ENCODE data around the gene PSMG3. TPM values are rescaled to one million over a fixed set of nuclear protein-coding genes. Genes with fewer than 3 reads are reported as not detected.

The PSMG3 gene
- total RNA-seq, 4 donors from 2014 or later = 36.3 to 42.3 (median 39.5) TPM

- TF ChIP-seq CTCF (IDR thresholded peaks at IDR 0.05) (no peak), EP300 (IDR thresholded peaks at IDR 0.05) (no peak), POLR2A (IDR thresholded peaks at IDR 0.05) (no peak)
- H3K9me3 ChIP-seq = no peaks in the 10 kb centered on the region
- peak overlapping the region; percentile 90 to 100 (median 100) for H3K27ac ChIP-seq
- H3K4me3 ChIP-seq = no peak overlapping the region
- H3K4me1 ChIP-seq = peaks cover 0 to 44% (median 27%) of the 10 kb centered on the region in 4 donors
- DNase-seq (ENCODE audit: low spot score in 2 of 2) = no peak
- 73 to 89% methylated on average over 22 to 32 of the region's 36 CpGs for WGBS, 2 donors
- peaks cover 0 to 59% (median 0%) of the 10 kb centered on the region in 3 donors for H3K36me3 ChIP-seq
- H3K27me3 ChIP-seq = no peaks in the 10 kb centered on the region
Measured at GRCh38 chr7:1539181-1539881, 30.5 kb downstream of the PSMG3 start.

DNA sequence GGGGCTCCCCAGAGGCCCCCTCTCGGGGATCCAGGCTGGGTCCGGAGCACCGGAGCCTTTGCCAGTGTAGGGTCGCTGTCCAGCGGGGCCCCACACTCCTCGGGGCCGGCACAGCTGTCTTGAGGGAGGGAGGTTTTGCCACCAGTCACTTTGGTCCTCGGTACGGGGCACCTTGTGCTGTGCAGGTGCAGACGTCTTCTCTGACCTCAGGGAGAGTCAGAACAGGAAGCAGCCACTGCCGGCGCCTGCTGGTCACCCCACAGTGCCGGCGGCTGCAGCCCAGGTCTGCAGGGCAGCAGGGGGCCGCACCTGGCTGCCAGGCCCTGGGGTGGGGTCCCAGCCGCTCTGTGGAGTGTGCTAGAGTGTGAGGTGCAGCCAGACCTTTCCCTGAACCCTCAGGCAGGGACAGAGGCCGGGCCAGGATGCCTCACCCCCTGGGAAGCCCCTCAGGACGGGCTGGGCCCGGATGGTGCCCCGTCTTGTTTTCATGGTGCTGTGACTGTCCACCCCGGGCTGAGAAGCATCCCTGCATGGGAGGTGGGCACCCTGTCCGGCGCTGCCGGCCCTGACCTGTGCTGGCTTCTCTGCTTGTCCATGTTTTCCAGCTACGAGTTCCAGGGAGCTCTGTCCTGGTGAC lies 31.2 kb downstream of the PSMG3 start:
- peak overlapping the region; percentile 90 to 100 (median 100) for H3K27ac ChIP-seq

DNA sequence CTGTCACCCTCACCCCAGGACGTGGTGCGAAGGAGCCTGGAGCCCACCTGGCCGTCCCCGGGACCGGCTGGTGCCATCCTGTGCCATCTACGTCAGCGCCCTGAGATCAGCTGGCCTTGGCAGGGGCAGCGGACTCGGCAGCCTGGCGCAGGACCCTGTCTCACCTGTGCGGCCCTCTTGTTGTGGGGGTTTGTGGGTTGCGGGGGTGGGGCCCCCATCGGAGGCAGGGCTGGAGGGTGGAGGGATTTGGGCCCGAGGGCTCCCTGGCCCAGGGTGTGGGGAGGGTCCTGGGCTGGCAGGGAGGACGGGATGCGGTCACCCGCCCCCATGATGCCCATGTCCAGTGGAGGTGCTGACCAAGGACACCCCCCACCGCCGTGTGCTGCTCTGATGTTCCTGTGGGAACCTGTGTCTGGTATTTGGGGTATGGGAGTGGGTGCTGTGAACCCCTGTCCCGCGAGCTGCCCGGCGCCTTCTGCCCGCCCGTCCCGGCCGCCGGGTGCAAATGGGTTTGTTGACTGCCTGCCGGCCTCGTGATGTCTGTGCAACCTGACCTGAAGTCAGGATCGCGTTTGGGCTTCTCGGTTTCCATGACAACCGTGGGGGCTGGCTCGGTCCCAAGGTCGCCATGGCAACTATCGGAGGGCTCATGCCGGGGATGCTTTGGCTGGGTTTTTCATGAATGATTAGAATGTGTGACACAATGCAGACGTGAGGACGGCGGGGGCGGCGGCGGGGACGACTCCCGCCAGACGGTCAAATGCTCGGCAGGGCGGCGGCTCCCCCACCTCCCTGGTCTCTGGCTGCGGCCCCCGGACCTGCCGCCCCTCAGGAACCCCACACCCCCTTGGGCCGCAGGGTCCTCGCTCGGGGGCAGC lies 32.1 kb downstream of the PSMG3 start:
- H3K27me3 ChIP-seq = no peaks in the 10 kb centered on the region
- peak overlapping the region; percentile 38 to 61 (median 51) for H3K4me3 ChIP-seq
- no peaks in the 10 kb centered on the region for H3K9me3 ChIP-seq
- H3K36me3 ChIP-seq = peaks cover 0 to 43% (median 0%) of the 10 kb centered on the region in 3 donors
- peak overlapping the region; percentile 90 to 100 (median 100) for H3K27ac ChIP-seq
- H3K4me1 ChIP-seq = peaks cover 0 to 59% (median 42%) of the 10 kb centered on the region in 4 donors
- 24 to 32% methylated on average over 22 to 35 of the region's 56 CpGs for WGBS, 2 donors
- DNase-seq (ENCODE audit: low spot score in 2 of 2) = peak; percentile 93 to 96
- TF ChIP-seq CTCF (IDR thresholded peaks at IDR 0.05) (peak in 1 of 5 experiments; percentile 20), POLR2A (IDR thresholded peaks at IDR 0.05) (peak; percentile 7 to 19), EP300 (IDR thresholded peaks at IDR 0.05) (peak; percentile 85 to 88)

More for the DNA sequence above, 31.2 kb downstream of the PSMG3 start:
- Histone ChIP-seq H3K9me3 (no peaks in the 10 kb centered on the region), H3K4me3 (peak overlapping the region in 3 of 4 donors; percentile 38 to 61 (median 55)), H3K36me3 (peaks cover 0 to 52% (median 0%) of the 10 kb centered on the region in 3 donors), H3K4me1 (peaks cover 0 to 51% (median 34%) of the 10 kb centered on the region in 4 donors), H3K27me3 (no peaks in the 10 kb centered on the region)
- 44 to 74% methylated on average over 13 to 14 of the region's 25 CpGs for WGBS, 2 donors
- DNase-seq (ENCODE audit: low spot score in 2 of 2) = no peak
- TF ChIP-seq EP300 (IDR thresholded peaks at IDR 0.05) = no peak

DNA sequence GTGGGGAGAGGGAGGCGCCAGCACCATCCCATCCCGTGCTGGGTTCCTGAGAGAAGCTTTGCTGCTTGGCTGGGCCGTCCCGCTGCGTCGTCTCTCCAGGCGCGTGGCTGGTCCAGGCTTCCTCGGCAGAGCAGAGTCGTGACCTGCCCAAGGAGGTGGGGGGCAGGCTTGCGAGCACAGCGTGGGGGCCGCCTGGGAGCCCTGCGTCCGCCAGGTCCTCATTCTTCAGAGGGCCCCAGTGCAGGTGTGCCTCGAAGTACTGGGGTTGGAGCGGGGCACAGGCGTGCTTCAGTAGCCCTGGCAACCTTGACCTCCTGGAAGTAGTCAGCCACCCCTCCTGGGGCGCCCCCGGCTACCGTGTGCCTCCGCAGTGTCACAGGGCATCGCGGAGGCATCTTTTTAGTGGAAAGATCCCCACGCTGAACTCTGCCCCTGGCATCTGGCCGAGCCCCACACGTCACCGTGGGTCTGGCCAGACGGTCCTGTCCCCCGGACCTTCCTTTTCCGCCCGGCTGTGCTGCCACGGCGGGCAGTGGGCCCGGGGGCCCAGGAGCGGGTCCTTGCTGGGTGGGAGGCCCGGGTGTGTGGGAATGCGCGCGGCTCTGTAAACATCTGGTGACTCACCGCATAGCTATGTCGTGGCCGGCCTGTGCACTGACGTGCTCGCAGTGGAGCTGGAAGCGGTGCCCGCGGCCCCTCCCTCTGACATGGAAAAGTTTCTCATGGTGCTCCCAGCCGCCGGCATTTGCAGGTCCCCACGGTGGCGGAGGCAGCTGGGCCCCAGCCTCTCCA lies 32.9 kb downstream of the PSMG3 start:
- Histone ChIP-seq H3K27me3 (no peaks in the 10 kb centered on the region), H3K36me3 (peaks cover 0 to 35% (median 0%) of the 10 kb centered on the region in 3 donors), H3K4me1 (peaks cover 0 to 64% (median 43%) of the 10 kb centered on the region in 4 donors), H3K4me3 (peak overlapping the region; percentile 38 to 61 (median 51)), H3K9me3 (no peaks in the 10 kb centered on the region), H3K27ac (peak overlapping the region; percentile 90 to 100 (median 100))
- peak; percentile 92 to 94 for DNase-seq (ENCODE audit: low spot score in 2 of 2)
- TF ChIP-seq POLR2A (IDR thresholded peaks at IDR 0.05) = peak; percentile 35 to 78
- peak; percentile 93 to 96 for TF ChIP-seq EP300 (IDR thresholded peaks at IDR 0.05)
- no peak for TF ChIP-seq CTCF (IDR thresholded peaks at IDR 0.05)
- 2 to 14% methylated on average over 10 to 42 of the region's 52 CpGs for WGBS, 2 donors

- 48 to 52% methylated on average over 7 of the region's 7 CpGs for WGBS, 2 donors
- peaks cover 0 to 69% (median 46%) of the 10 kb centered on the region in 4 donors for H3K4me1 ChIP-seq
- H3K36me3 ChIP-seq = peaks cover 0 to 29% (median 0%) of the 10 kb centered on the region in 3 donors
- no peaks in the 10 kb centered on the region for H3K27me3 ChIP-seq
- TF ChIP-seq POLR2A (IDR thresholded peaks at IDR 0.05) (no peak), EP300 (IDR thresholded peaks at IDR 0.05) (no peak), CTCF (IDR thresholded peaks at IDR 0.05) (no peak)
- H3K4me3 ChIP-seq = peak overlapping the region in 2 of 4 donors; percentile 38 to 61
- no peaks in the 10 kb centered on the region for H3K9me3 ChIP-seq
- DNase-seq (ENCODE audit: low spot score in 2 of 2) = no peak
- H3K27ac ChIP-seq = peak overlapping the region; percentile 90 to 100 (median 100)
Measured at GRCh38 chr7:1536455-1536742, 33.4 kb downstream of the PSMG3 start.
